ENCODE measurements around the gene PDGFA.

PDGFA gene

GRCh38 chr7:471191-471865 is 48.3 kb downstream of the PDGFA start:
- no peak overlapping the region for H3K4me2 ChIP-seq (ENCODE audit: low read length)
- H3F3A ChIP-seq (ENCODE audit: control insufficient read depth, insufficient read depth): no peaks in the 10 kb centered on the region
- no peak overlapping the region for H3K4me3 ChIP-seq (ENCODE audit: low read length)
- no peaks in the 10 kb centered on the region for H3K9me2 ChIP-seq (replicated peaks; ENCODE audit: control insufficient read depth, low read length)
- no peaks in the 10 kb centered on the region for H3K27me3 ChIP-seq (ENCODE audit: control insufficient read depth, low read length)
- peaks cover 47% of the 10 kb centered on the region for H3K9me3 ChIP-seq (ENCODE audit: control insufficient read depth, insufficient read depth, low read length)
- H3K36me3 ChIP-seq (ENCODE audit: control insufficient read depth, low read length): no peaks in the 10 kb centered on the region
- no peak overlapping the region for H3K27ac ChIP-seq (ENCODE audit: low read depth, low read length)
- TF ChIP-seq EZH2phosphoT487 (IDR thresholded peaks at IDR 0.05; ENCODE audit: borderline replicate concordance, low read length) (no peak), CTCF (IDR thresholded peaks at IDR 0.05; ENCODE audit: low read depth, low read length, poor library complexity, severe bottlenecking) (no peak)
- no peaks in the 10 kb centered on the region for H3K79me2 ChIP-seq (ENCODE audit: control insufficient read depth, low read length)
- H4K20me1 ChIP-seq (ENCODE audit: control insufficient read depth, insufficient read depth, low read depth, low read length): no peaks in the 10 kb centered on the region
- no peaks in the 10 kb centered on the region for H3K4me1 ChIP-seq (ENCODE audit: control insufficient read depth, low read length)

GRCh38 chr7:469563-469961 is 50.1 kb downstream of the PDGFA start:
- Histone ChIP-seq H3K4me2 (ENCODE audit: low read length) (no peak overlapping the region), H3K9me3 (ENCODE audit: control insufficient read depth, insufficient read depth, low read length) (peaks cover 40% of the 10 kb centered on the region), H4K20me1 (ENCODE audit: control insufficient read depth, insufficient read depth, low read depth, low read length) (no peaks in the 10 kb centered on the region), H3F3A (ENCODE audit: control insufficient read depth, insufficient read depth) (no peaks in the 10 kb centered on the region), H3K27me3 (ENCODE audit: control insufficient read depth, low read length) (no peaks in the 10 kb centered on the region), H3K4me3 (ENCODE audit: low read length) (no peak overlapping the region), H3K27ac (ENCODE audit: low read depth, low read length) (no peak overlapping the region), H3K36me3 (ENCODE audit: control insufficient read depth, low read length) (no peaks in the 10 kb centered on the region), H3K79me2 (ENCODE audit: control insufficient read depth, low read length) (no peaks in the 10 kb centered on the region), H3K9me2 (replicated peaks; ENCODE audit: control insufficient read depth, low read length) (no peaks in the 10 kb centered on the region), H3K4me1 (ENCODE audit: control insufficient read depth, low read length) (no peaks in the 10 kb centered on the region)
- TF ChIP-seq CTCF (IDR thresholded peaks at IDR 0.05; ENCODE audit: low read depth, low read length, poor library complexity, severe bottlenecking) (no peak), EZH2phosphoT487 (IDR thresholded peaks at IDR 0.05; ENCODE audit: borderline replicate concordance, low read length) (no peak)

- H3K4me3 ChIP-seq (ENCODE audit: low read length): no peak overlapping the region
- TF ChIP-seq CTCF (IDR thresholded peaks at IDR 0.05; ENCODE audit: low read depth, low read length, poor library complexity, severe bottlenecking) (no peak), EZH2phosphoT487 (IDR thresholded peaks at IDR 0.05; ENCODE audit: borderline replicate concordance, low read length) (no peak)
- H3K4me2 ChIP-seq (ENCODE audit: low read length): no peak overlapping the region
These were observed 50.7 kb downstream of the PDGFA start for GRCh38 chr7:468681-469562.

More at GRCh38 chr7:468681-469562, 50.7 kb downstream of the PDGFA start:
- no peaks in the 10 kb centered on the region for H3K79me2 ChIP-seq (ENCODE audit: control insufficient read depth, low read length)
- no peaks in the 10 kb centered on the region for H4K20me1 ChIP-seq (ENCODE audit: control insufficient read depth, insufficient read depth, low read depth, low read length)
- H3K9me2 ChIP-seq (replicated peaks; ENCODE audit: control insufficient read depth, low read length): no peaks in the 10 kb centered on the region
- H3K4me1 ChIP-seq (ENCODE audit: control insufficient read depth, low read length): no peaks in the 10 kb centered on the region
- no peaks in the 10 kb centered on the region for H3K36me3 ChIP-seq (ENCODE audit: control insufficient read depth, low read length)
- no peak overlapping the region for H3K27ac ChIP-seq (ENCODE audit: low read depth, low read length)
- peaks cover 43% of the 10 kb centered on the region for H3K9me3 ChIP-seq (ENCODE audit: control insufficient read depth, insufficient read depth, low read length)
- no peaks in the 10 kb centered on the region for H3F3A ChIP-seq (ENCODE audit: control insufficient read depth, insufficient read depth)
- no peaks in the 10 kb centered on the region for H3K27me3 ChIP-seq (ENCODE audit: control insufficient read depth, low read length)

Measured in DOHH2 (cell line).